ENCODE results near the gene PILRB.

Gene PILRB

DNA sequence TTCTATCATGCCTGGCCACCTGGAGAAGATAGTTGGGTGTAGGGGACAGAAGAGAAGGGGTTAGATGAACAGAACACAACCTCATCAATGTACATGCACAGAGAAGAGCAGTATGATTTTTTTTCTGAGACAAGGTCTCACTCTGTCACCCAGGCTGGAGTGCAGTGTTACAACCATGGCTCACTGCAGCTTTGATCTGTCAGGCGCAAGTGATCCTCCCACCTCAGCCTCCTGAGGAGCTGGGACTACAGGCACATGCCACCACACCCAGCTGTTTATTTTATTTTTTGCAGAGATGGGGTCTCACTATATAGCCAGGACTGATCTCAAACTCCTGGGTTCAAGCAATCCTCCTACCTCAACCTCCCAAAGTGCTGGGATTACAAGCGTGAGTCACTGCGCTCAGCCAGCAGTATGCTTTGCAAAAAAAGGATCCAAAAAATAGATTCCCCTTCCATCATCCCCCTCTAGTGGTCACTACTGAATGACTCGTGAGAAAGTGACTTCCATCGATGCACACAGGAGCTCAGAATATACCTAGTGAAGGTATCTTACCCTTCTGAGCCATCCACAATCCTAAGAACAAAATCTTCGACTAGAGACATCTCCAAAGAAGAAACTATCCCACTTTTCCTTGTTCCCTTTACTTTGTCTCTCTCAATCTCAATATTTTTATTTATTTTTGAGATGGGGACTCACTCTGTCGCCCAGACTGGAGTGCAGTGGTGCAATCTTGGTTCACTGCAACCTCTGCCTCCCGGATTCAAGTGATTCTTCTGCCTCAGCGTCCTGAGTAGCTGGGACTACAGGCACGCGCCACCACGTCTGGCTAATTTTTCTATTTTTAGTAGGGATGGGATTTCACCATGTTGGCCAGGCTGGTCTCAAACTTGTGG, 49.6 kb downstream of the PILRB start:
- DNase-seq (ENCODE audit: low spot score), result peak; percentile 92

DNA sequence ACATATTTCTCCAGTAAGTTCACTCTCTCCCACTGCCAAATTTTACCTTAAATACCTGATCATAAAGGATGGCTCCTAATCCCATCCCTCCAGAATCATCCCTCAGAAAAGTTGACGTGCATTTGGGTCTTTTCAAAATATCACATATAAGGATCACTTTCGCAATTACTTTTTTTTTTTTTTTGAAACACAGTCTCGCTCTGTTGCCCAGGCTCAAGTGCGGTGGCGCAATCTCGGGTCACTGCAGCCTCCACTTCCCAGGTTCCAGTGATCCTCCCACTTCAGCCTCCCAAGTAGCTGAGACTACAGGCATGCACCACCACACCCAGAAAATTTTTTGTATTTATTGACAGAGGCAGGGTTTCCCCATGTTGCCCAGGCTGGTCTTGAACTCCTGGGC, 53.2 kb downstream of the PILRB start:
- DNase-seq (ENCODE audit: low spot score), result no peak

DNA sequence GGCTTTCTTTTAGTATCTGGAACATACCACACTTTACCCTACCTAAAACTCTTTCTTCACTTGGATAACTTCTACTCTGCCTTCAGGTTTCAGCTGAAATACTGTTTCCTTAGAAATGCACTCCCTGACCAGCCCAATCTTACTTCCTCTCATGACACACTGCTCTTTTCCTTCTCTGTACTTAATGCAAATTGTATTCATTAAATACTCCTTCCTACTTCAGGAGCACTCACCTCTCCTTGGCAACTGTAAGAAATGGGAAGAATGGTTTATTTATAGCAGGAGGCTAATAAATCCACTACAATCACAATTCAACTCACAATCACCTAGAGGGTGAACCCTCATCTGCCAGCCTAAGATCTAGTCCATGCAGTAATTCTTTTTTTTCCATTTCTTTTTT, 55.4 kb downstream of the PILRB start:
- DNase-seq (ENCODE audit: low spot score), result no peak

DNA sequence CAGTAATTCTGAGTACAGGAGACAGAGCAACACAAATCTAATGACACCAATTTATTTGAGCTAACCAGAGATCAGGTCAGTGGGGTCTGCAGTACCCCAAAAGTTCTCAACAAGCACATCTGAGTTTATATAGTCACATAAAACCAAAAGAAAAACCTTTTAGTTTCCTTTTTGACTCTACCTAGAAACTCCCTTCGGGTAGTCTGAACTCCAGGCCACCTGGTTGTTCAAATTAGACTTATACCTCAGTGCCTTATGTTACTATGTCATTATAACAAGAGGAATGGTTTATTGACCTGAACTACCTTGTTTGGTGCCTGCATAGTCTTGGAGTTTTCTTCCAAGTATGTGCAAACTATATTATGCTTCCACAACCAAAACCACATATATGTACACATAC, 56.0 kb downstream of the PILRB start:
- DNase-seq (ENCODE audit: low spot score), result no peak

DNA sequence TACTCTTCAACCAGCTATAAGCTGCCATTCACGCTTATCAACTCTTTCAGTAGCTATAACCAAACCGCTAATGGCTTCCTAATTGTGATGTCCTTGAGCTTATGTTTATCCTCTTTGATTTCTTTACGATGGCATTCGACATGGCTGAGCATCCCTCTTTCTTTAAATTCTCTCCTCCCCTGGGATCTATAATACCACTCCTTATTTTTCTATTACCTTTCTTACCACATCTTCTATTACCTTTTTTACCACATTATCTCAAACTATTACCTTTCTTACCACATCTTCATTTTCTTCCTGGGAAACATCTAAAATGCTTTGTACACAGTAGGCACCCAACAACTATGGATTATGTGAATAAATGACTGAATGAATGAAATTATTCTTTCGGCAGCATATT, 57.5 kb downstream of the PILRB start:
- no peak for DNase-seq (ENCODE audit: low spot score)

Measured in cerebellar cortex (tissue), 1 donor.